ENCODE results near the gene THADA.
"Not testable (repeated sequence)": the region's sequence is repeated elsewhere in the genome, so short reads cannot be mapped to it uniquely, and the experiment has no call there.

THADA gene

GRCh38 chr2:43605079-43605655, 9.3 kb upstream of the THADA start:
- DNase-seq (ENCODE audit: low spot score), result peak; percentile 70

GRCh38 chr2:43604674-43605073, 8.8 kb upstream of the THADA start:
- no peak for DNase-seq (ENCODE audit: low spot score)

- not testable (repeated sequence) for DNase-seq (ENCODE audit: low spot score)
Observed at GRCh38 chr2:43600596-43600995, 4.8 kb upstream of the THADA start.

- no peak for DNase-seq (ENCODE audit: low spot score)
Observed at GRCh38 chr2:43594875-43595274, 963 bp downstream of the THADA start.

- no peak for DNase-seq (ENCODE audit: low spot score)
Observed at GRCh38 chr2:43593254-43593653, 2.6 kb downstream of the THADA start.

- no peak for DNase-seq (ENCODE audit: low spot score)
Observed at GRCh38 chr2:43592443-43592842, 3.4 kb downstream of the THADA start.

GRCh38 chr2:43585708-43586107, 10.1 kb downstream of the THADA start:
- DNase-seq (ENCODE audit: low spot score), result no peak

GRCh38 chr2:43579275-43579981, 16.4 kb downstream of the THADA start:
- DNase-seq (ENCODE audit: low spot score), result no peak

GRCh38 chr2:43576981-43577892, 18.6 kb downstream of the THADA start:
- DNase-seq (ENCODE audit: low spot score), result peak; percentile 68

GRCh38 chr2:43572244-43572643, 23.6 kb downstream of the THADA start:
- no peak for DNase-seq (ENCODE audit: low spot score)

- DNase-seq (ENCODE audit: low spot score), result no peak
Observed at GRCh38 chr2:43569921-43570320, 25.9 kb downstream of the THADA start.

GRCh38 chr2:43568228-43568627, 27.6 kb downstream of the THADA start:
- no peak for DNase-seq (ENCODE audit: low spot score)

- DNase-seq (ENCODE audit: low spot score), result no peak
Observed at GRCh38 chr2:43566461-43566729, 29.4 kb downstream of the THADA start.

- no peak for DNase-seq (ENCODE audit: low spot score)
Observed at GRCh38 chr2:43563679-43564078, 32.2 kb downstream of the THADA start.

GRCh38 chr2:43560231-43560547, 35.6 kb downstream of the THADA start:
- DNase-seq (ENCODE audit: low spot score), result no peak

GRCh38 chr2:43559391-43560230, 36.2 kb downstream of the THADA start:
- no peak for DNase-seq (ENCODE audit: low spot score)

- no peak for DNase-seq (ENCODE audit: low spot score)
Observed at GRCh38 chr2:43557196-43557595, 38.6 kb downstream of the THADA start.

GRCh38 chr2:43556256-43556655, 39.6 kb downstream of the THADA start:
- DNase-seq (ENCODE audit: low spot score), result no peak

- DNase-seq (ENCODE audit: low spot score), result no peak
Observed at GRCh38 chr2:43553341-43553855, 42.4 kb downstream of the THADA start.

- no peak for DNase-seq (ENCODE audit: low spot score)
Observed at GRCh38 chr2:43551990-43552389, 43.8 kb downstream of the THADA start.

- not testable (repeated sequence) for DNase-seq (ENCODE audit: low spot score)
Observed at GRCh38 chr2:43548381-43548780, 47.5 kb downstream of the THADA start.

- DNase-seq (ENCODE audit: low spot score), result peak; percentile 51
Observed at GRCh38 chr2:43542285-43542933, 53.4 kb downstream of the THADA start.

Data from COLO829 (cell line).